GM18868 (cell line): Measurements from ENCODE around the gene CPLX1.
"Not testable (repeated sequence)": the region's sequence is repeated elsewhere in the genome, so short reads cannot be mapped to it uniquely, and the experiment has no call there.

ENCODE experiments used
- ATAC-seq: cut with Tn5 transposase; IDR thresholded peaks from one replicate; pipeline ENCODE4 v1.9.1; 2021; ENCODE audit warnings: mild to moderate bottlenecking, moderate library complexity; ENCODE audit not compliant: unreplicated experiment

CPLX1 gene

DNA sequence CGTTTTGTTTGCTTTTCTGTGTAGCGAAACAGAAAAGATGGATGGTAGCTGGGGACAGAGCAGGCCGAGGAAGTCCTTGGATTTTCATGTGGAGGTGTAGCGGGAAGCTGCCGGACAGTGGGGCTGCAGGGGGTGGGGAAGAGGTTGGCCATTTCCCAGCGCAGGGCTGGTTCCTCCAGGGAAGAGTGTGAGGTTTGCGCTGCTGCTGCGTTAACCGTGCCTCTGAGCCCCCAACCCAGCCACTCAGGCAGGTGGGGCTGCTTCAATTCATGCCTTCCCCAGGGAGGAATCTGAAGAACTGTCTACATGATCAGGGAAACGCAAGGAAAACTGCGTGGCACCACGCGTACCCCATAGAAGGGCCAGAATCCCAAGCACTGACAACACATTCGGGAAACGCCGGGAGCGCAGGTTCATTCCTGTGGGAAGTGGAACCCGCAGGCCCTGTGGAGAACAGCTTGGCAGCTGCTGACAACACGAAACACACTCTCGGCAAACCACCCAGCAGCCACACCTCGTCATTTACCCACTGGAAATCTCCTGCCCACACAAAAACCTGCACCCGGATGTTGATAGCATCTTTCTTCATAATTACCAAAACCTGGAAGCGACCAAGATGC, 62.6 kb downstream of the CPLX1 start:
- ATAC-seq, result no peak

DNA sequence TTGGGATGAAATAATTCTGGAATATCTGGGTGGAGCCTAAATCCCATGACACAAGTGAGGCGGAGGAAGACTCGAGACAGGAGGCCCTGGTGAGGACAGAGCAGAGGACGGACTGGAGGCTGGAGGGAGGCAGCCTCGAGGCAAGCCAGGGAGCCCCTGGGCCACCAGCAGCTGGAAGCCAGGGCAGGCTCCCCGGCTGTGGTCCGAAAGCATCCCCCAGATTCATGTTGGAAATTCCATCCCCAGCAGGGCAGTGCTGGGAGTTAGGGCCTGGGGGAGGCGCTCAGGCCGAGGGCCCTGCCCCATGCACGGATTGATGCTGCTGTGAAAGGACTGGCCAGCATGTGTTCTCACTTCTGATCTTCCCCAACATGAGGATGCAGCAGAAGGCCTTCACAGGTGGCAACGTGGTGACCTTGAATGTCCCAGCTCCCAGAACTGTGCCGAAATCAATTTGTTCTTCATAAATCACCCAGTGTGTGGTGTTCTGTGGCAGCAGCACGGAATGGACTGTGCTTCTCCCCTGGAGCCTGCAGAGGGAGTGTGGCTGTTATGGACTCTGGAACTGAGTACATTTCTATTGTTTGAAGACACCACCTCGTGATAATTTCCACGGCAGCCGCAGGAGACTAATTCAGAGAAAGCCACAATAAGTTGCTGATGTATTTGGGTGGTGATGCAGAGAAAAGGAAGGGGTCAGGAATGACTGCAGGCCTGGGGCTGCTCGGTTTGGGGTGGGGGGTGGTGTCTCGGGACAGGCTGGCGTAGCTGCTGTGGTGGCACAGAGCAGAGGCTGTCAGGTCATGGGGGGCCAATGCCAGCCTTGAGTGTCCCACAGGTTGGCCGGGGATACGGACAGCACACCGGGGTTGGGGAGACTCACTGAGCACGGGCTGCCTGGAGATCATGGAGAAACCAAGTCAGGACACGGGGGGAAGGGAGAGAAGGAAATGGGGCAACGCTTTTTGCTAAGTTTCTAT, 63.4 kb downstream of the CPLX1 start:
- ATAC-seq, result no peak

DNA sequence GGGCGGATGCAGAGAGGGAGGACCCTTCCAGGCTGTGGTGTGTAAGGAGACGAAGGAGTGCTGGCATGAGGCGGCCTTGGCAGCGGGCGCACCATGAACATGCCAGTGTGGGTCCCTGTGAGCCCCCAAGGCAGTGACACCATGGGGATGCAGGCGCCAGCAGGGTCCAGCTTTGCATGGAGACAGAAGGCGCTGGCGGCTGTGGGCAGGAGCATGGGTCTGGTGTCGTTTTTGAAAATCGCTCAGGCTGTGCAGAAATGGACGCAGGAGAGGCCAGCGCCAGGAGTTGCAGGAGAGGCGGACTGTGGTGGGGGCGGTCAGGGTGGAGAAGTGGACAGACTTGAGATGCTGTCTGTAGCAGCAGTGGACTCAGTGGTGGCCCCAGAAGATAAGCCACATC, 64.2 kb downstream of the CPLX1 start:
- ATAC-seq, result no peak

DNA sequence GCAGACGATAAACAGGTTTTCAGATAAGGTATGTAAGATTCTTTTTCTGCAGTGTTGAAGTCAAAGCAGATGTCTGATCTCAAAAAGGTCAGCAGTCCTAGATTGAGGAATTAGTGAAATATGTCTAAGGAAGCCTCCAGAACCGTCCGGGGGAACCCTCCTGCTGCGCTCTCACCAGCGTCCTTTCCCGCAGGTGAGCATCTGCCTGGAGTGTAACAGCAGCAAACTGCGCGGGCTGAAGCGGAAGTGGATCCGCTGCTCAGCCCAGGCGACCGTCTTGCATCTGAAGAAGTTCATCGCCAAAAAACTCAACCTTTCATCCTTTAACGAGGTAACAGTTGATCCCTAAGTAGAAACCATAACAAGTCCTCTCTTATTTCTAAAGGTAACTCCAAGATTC, 64.8 kb downstream of the CPLX1 start:
- no peak for ATAC-seq

DNA sequence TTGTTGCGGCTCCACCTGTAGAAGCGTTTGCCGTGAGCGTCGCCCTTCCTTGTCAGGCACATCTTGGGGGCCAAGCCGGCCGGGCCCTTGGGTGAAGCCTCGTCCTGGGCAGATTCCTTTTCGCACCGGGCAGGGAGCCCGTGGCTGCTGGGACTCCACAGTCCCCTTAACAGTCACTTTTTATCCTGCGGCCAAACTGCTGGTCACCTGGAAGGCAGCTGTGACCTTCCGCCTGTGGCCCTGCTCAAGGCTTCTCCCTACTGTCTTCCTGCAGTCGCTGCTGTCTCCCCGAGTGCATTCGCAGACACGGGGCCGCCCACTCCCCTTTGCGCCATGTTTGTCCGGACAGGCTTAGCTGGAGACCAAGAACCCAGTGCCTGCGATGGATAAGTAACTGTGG, 65.3 kb downstream of the CPLX1 start:
- ATAC-seq, result no peak

DNA sequence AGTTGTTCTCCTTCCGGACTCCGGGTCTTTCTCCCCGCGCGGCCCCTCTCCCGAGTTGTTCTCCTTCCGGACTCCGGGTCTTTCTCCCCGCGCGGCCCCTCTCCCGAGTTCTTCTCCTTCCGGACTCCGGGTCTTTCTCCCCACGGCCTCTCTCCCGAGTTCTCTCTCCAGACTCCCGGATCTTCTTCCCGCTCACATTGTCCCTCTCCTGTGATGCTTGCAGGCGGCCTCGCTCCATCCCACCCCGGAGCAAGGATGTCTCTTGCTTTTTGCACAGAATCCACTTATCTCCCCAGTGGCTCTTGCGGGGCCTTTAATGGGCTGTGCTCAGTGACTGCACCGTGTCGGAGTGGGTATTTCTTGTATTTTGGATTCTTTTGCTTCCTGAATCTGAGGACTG, 66.1 kb downstream of the CPLX1 start:
- not testable (repeated sequence) for ATAC-seq

DNA sequence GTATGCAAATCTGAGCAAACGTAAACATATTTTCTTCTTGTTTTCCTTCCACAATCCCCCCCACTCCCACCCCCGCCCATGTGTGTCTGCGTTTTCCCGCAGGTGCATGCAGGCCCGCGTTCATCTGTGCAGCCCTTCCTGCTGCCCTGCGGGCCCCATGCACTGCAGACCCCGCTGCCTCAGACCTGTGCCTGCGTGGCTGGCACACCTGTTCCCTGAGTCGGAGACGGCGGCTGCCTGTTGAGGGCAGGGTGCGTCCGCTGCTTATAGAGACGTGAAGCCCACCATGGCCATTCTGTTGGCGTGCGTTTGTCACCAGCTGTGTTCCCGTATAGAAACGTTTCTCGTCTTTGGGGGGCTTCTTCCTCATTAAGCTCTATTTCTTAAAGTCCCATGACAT, 68.8 kb downstream of the CPLX1 start:
- no peak for ATAC-seq

DNA sequence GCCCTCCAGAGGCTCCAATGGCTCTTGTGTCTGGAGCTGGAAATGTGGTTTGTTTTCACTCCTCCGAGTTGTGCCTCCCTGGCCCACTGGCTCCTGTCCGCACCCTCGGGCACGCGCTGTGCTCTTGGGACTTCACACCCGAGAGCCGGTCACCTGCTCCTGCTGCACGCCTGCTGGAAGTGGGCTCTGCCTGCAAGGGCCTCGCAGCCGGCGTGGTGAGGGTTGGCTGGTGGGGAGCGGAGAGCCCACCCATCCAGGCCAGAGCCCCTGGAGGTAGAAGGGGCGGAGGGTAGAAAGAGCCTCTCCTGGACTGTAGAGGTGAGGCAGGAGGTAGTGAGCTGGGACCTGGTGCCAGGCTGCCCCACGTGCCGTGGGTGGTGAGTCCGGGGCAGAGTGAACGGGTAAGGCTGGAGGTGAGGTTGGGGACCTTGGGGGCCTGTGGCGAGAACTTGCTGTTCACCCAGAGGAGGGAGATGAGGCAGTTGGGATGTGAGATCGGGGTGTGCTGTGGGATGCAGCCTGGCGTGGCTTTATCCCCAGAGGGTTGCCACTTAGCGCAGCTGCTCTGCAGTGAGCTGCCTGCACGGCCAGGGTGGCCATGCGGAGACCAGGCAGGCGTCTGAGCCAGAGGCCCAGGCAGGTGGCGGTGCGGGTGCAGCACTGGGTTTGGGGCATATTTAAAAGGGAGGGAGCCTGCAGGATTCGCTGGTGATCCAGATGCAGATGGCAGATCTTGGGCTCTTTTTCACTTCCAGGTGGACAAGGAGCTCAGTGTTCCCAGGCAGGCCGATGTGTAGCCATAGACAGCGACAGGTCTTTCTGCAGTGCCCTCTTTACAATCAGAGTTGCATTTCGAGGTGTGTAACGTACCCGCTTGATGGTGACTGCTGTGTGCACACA, 71.5 kb downstream of the CPLX1 start:
- no peak for ATAC-seq

DNA sequence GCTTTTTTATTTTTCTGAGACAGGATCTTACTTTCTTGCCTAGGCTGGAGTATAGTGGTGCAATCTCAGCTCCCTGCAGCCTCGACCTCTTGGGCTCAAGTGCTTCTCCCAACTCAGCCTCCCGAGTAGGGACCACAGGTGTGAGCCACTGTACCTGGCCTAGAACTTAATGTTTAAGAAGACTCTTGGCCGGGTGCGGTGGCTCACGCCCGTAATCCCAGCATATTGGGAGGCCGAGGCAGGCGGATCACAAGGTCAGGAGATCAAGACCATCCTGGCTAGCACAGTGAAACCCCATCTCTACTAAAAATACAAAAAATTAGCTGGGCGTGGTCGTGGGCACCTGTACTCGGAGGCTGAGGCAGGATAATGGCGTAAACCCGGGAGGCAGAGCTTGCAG, 72.7 kb downstream of the CPLX1 start:
- not testable (repeated sequence) for ATAC-seq

DNA sequence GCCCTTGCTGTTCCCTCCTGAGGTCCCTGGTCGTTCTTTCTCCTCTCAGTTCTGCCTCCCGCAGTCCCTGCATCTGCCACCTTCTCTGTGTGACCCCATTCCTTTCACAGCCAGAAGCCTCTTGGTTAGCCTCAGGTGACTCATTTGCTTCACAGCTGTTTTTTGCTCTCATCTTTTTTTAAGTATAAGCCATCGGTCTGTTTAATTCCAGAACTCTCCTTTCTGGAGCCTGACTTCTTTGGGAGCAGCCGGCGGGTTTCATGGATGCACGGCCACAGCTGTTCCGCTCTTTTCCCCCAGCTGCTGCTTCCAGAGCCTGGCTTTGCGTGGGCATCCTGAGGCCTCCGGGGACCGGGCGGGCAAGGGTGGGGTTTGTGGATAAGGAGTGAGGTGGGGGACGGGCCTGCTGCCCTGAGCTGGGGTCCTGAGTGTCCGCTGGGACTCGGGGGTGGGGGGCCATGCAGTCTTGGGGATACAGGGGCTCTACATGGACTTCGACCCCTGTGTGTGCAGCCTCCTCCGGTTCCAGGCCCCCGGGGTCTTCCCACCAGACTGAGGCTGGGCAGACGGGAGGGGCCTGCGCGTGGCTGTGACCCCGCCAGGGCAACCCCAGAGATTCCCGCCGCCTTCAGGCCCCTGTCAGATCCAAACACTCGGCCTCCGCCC, 73.6 kb downstream of the CPLX1 start:
- no peak for ATAC-seq

DNA sequence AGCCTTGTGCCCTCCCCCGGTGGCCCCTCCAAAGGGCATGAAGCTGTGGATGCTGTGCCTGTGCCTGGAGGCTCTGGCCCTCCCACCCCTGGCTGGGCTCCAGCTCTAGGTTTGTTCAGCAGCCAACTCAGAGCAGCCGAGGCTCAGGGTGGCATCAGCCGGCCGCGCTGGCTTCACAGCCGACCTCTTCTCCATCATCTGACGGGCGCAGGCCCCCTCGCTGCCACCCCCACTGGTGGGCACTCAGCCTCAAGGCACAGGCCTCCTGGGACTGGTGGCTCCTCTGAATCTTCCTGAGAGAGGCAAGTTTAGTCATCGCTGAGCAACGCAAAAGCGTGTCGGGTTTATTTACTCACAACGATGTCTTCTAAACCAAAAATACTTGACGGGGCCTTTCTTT, 74.3 kb downstream of the CPLX1 start:
- ATAC-seq, result no peak

DNA sequence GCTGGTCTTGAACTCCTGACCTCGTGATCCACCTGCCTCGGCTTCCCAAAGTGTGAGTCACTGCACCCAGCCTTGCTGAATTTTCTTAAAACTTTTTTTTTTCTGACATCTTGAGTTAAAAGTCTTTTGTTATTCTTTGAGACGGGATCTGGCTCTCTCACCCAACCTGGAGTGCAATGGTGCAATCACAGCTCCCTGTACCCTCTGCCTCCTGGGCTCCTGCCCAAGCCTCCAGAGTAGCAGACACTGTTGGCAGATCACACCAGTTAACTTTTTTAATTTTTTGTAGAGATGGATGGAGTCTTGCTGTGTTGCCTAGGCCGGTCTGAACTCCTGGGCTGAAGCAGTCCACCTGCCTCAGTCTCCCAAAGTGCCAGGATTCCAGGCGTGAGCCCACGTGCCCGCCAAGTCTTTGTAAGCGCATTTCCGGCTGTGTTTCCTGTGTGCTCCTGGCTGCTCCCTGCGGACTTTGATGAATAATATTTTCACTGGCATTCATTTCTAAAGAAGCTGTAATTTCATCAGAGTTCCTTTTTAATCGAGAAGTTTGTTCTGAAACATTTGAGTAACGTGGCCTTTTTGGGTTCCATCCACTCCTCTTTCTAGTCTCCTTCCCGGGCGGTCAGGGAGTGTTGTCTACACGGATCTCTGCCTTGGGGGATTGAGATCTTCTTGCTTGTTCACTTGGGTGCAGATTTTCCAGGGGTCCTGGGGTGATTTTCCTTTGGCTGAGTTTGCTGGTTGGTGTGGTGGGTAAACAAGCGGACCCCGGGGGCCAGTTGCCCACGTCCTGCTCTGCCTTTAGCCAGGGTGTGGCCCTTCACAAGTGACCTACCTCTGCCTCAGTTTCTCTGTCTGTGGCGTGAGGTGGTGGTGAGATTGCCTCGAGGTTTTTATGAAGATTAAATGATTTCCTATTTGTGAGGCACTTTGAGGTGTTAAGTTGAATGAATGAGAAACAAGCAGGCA, 75.9 kb downstream of the CPLX1 start:
- ATAC-seq, result no peak

DNA sequence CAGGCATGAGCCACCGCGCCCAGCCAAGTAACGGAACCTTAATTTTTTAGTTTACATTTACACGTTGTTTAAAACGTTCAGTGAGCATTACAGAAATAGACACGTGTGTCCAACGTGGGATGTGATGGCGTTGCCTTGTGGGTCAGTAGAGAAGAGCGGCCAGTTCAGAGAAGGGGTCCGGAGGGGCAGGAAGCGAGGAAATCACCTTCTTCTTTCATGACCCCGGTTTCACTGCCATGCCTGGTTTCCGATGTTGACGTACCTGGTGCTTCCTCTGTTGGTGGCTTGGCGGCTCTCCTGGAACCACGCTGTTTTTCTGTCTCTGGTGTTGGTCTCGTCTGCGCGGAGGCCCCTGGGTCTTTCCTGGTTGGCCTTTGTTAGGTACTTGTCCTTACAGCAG, 77.5 kb downstream of the CPLX1 start:
- ATAC-seq, result no peak

DNA sequence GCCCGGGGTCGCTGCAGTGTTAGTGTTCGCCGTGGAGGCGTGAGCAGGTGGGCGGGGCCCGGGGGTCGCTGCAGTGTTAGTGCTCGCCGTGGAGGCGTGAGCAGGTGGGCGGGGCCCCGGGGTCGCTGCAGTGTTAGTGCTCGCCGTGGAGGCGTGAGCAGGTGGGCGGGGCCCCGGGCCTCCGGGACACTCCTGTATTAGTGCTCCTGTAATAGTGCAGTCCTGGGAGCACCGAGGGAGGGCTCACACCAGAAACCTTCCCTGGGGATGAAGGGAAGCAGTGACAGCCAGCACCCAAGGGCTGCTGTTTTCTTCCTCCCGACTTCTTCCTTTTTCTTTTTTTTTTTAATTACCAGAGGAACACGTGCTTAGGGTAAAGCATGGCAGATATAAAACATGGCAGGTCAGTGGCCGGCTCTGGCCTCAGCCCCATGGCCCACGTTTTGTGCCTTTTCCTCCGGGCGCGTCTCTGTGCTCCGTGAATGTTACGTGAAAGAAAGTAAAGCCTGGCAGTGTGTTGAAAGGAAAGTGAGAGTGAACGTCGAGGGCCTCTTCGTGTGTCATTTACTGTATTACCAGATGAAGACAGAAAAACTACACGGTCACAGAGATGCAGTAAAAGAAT, 78.3 kb downstream of the CPLX1 start:
- no peak for ATAC-seq

DNA sequence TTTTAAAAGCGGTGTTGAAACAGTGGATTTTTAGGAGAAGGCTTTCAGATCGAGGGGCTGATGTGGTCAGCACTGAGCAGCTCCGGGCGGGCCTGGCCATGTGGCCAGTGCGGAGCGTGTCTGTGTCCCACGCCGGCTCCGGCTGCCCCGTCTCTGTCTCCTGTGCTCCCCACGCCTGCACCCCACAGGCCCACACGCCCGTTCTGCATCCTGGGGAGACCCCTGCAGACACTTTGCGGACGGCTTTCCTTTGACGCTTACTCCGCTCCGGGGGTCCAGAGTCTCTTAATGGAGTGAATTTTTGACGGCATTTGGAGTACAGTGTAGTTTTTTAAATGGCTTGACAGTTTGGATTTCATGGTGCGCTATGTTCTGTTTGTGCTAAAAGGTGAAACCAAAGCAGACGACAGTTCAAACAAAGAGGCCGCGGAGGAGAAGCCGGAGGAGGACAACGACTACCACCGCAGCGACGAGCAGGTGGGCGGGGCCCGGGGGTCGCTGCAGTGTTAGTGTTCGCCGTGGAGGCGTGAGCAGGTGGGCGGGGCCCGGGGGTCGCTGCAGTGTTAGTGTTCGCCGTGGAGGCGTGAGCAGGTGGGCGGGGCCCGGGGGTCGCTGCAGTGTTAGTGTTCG, 81.6 kb downstream of the CPLX1 start:
- ATAC-seq, result no peak

DNA sequence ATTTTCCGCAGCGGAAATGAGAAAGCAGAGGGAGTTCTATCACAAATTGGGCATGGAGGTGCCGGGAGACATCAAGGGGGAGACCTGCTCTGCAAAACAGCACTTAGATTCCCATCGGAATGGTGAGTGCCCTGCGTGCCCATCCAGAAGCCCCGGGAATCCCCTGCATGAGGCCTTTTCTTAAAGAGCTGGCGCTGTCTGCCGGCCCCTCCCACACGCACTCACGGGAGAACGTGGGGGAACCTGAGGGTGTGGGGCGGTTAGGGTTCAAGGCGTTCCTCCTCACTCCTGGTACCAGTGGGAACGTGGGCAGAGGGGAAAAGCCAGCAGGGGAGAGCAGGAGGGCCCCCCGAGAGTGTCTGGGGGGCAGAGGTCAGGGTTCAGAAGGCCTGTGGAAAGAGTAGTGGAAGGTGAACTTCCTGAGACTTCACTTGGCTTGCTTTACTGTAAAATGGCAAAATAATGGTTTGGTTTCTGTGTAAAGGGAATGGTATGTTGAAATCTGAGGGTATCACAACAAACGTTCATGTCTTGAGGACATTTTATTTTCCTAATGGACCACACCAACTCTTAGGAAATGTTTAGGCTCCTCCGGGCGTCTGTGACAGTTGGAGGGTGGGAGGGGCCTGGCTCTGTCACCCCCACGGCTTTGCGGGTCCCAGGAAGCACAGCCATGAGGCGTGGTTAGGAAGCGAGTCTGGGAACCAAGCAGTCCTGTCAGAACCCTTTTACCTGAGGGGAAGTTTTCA, 82.3 kb downstream of the CPLX1 start:
- ATAC-seq, result no peak

DNA sequence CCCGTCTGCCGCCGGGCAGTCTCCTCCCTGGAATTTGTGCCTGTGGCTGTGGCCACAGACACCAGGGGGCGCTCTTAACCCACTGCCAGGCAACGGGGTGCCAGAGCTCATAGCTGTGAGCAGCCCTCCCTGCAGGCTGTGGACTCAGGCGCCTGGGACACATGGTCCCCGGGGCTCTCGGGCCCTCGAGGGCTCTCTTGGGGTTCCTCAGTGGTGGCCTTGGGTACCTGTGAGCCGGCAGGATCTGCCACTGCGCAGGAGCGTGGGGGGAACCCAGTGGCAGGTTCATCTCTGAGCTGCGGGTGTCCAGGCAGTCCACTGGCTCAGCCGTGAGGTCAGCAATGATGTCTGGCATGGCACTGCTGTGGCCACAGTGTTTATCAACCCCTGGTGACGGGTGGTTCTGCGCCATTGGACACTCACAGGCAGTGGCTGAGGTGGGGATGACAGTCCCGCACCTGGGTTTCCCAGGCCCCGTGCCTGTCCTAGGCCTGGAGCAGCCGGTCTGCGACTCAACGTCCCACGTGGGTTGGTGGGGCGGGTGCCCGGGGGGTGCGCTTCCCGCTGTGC, 83.1 kb downstream of the CPLX1 start:
- peak; percentile 58 for ATAC-seq
